Small intestine (tissue), 16 donors: Measurements from ENCODE around the gene IGSF9B. TPM values are rescaled to one million over a fixed set of nuclear protein-coding genes. Genes with fewer than 3 reads are reported as not detected.
A peak's percentile ranks its signal among the peaks of the same experiment; 100 is the strongest.
"Not testable (repeated sequence)": the region's sequence is repeated elsewhere in the genome, so short reads cannot be mapped to it uniquely, and the experiment has no call there.

Experiments used
- DNase-seq, 2 donors: peaks; one replicate each; pipeline versions ENCODE4 v3.0.0 to v3.0.0-alpha.2; 2013
- FAIRE-seq: peaks from 2 replicates; lab custom pipeline; 2012; peaks lifted over from hg19 to GRCh38; lab: Jason Lieb, UNC
- H3K27ac ChIP-seq, 3 donors: one replicate each; pipeline ENCODE4 v1.5.1; 2013; ENCODE audit warnings: low read length in 2 of 3, mild to moderate bottlenecking in 2 of 3, control low read depth in 1 of 3, inconsistent platforms in 1 of 3, low read depth in 1 of 3, moderate library complexity in 1 of 3
- H3K27me3 ChIP-seq, 3 donors: one replicate each; pipeline ENCODE4 v1.6.1; 2013; ENCODE audit warnings: low read length in 3 of 3, inconsistent platforms in 1 of 3; ENCODE audit not compliant: control insufficient read depth in 3 of 3, insufficient read depth in 3 of 3
- H3K36me3 ChIP-seq, 3 donors: one replicate each; pipeline ENCODE4 v1.6.1; 2013; ENCODE audit warnings: low read length in 3 of 3, inconsistent platforms in 1 of 3, low read depth in 1 of 3, mild to moderate bottlenecking in 1 of 3, moderate library complexity in 1 of 3; ENCODE audit not compliant: control insufficient read depth in 3 of 3, insufficient read depth in 2 of 3
- H3K4me1 ChIP-seq, 3 donors: one replicate each; pipeline ENCODE4 v1.6.1; 2013; ENCODE audit warnings: low read length in 2 of 3, inconsistent platforms in 1 of 3, low read depth in 1 of 3, mild to moderate bottlenecking in 1 of 3, moderate library complexity in 1 of 3; ENCODE audit not compliant: control insufficient read depth in 3 of 3, insufficient read depth in 2 of 3
- H3K4me3 ChIP-seq, 3 donors: one replicate each; pipeline ENCODE4 v1.5.1; 2013; ENCODE audit warnings: low read length in 3 of 3, control low read depth in 1 of 3, inconsistent platforms in 1 of 3, low read depth in 1 of 3, mild to moderate bottlenecking in 1 of 3, moderate library complexity in 1 of 3
- H3K9me3 ChIP-seq, 2 donors: one replicate each; pipeline ENCODE4 v1.6.1; 2013; ENCODE audit warnings: low read depth in 1 of 2, low read length in 1 of 2; ENCODE audit not compliant: control insufficient read depth in 2 of 2, insufficient read depth in 1 of 2
- WGBS, 3 donors: extraction: QIAGEN DNeasy Blood & Tissue Kit; methylation state at CpG; one replicate each; pipeline ENCODE4 v1.1.7; 2013; 5-methylcytosine and 5-hydroxymethylcytosine counted together
- long read RNA-seq, 10 donors: transcript quantifications; one replicate each; lab custom pipeline, GENCODE V29; 2026
- polyA plus RNA-seq, 4 donors: library from polyadenylated mRNA; stranded (reverse) in 3 of 4; unstranded in 1 of 4; fragments of 200-250 nt in 3 of 4; fragments of 120-200 nt in 1 of 4; gene quantifications; one replicate each; pipeline versions ENCODE4 v1.2.1 to v1.2.3, GENCODE V29; 2013
- donor health status: healthy with polysubstance abuse.
- donor health status: control.
- donor health status: control.
- donor health status: Bipolar disorder and iron deficiency.
- donor health status: healthy.

Gene IGSF9B, protein sequence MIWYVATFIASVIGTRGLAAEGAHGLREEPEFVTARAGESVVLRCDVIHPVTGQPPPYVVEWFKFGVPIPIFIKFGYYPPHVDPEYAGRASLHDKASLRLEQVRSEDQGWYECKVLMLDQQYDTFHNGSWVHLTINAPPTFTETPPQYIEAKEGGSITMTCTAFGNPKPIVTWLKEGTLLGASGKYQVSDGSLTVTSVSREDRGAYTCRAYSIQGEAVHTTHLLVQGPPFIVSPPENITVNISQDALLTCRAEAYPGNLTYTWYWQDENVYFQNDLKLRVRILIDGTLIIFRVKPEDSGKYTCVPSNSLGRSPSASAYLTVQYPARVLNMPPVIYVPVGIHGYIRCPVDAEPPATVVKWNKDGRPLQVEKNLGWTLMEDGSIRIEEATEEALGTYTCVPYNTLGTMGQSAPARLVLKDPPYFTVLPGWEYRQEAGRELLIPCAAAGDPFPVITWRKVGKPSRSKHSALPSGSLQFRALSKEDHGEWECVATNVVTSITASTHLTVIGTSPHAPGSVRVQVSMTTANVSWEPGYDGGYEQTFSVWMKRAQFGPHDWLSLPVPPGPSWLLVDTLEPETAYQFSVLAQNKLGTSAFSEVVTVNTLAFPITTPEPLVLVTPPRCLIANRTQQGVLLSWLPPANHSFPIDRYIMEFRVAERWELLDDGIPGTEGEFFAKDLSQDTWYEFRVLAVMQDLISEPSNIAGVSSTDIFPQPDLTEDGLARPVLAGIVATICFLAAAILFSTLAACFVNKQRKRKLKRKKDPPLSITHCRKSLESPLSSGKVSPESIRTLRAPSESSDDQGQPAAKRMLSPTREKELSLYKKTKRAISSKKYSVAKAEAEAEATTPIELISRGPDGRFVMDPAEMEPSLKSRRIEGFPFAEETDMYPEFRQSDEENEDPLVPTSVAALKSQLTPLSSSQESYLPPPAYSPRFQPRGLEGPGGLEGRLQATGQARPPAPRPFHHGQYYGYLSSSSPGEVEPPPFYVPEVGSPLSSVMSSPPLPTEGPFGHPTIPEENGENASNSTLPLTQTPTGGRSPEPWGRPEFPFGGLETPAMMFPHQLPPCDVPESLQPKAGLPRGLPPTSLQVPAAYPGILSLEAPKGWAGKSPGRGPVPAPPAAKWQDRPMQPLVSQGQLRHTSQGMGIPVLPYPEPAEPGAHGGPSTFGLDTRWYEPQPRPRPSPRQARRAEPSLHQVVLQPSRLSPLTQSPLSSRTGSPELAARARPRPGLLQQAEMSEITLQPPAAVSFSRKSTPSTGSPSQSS (N-terminal part only)
- polyA plus RNA-seq, result 1 to 10 TPM in 3 of 4 donors, not detected in 1; 1.4 to 2.3 (median 2.1) TPM
- long read RNA-seq, donor 1, result 0 reads
- long read RNA-seq, donor 2, result 0 reads
- long read RNA-seq, donor 3, partial matches to known transcripts, result 0 of 1 reads
- long read RNA-seq, donor 3, other reads (novel, unspliced or antisense), result 0 of 1 reads
- long read RNA-seq, donor 4, partial matches to known transcripts, result 0 of 1 reads
- long read RNA-seq, donor 4, other reads (novel, unspliced or antisense), result 0 of 1 reads
- long read RNA-seq, donor 5, result 0 reads
- long read RNA-seq, donor 6, result 0 reads
- long read RNA-seq, donor 7, result 0 reads
- long read RNA-seq, donor 8, result 0 reads
- long read RNA-seq, donor 9, result 0 reads
- long read RNA-seq, donor 10, partial matches to known transcripts, result 0 of 1 reads
- long read RNA-seq, donor 10, other reads (novel, unspliced or antisense), result 0 of 1 reads

DNA sequence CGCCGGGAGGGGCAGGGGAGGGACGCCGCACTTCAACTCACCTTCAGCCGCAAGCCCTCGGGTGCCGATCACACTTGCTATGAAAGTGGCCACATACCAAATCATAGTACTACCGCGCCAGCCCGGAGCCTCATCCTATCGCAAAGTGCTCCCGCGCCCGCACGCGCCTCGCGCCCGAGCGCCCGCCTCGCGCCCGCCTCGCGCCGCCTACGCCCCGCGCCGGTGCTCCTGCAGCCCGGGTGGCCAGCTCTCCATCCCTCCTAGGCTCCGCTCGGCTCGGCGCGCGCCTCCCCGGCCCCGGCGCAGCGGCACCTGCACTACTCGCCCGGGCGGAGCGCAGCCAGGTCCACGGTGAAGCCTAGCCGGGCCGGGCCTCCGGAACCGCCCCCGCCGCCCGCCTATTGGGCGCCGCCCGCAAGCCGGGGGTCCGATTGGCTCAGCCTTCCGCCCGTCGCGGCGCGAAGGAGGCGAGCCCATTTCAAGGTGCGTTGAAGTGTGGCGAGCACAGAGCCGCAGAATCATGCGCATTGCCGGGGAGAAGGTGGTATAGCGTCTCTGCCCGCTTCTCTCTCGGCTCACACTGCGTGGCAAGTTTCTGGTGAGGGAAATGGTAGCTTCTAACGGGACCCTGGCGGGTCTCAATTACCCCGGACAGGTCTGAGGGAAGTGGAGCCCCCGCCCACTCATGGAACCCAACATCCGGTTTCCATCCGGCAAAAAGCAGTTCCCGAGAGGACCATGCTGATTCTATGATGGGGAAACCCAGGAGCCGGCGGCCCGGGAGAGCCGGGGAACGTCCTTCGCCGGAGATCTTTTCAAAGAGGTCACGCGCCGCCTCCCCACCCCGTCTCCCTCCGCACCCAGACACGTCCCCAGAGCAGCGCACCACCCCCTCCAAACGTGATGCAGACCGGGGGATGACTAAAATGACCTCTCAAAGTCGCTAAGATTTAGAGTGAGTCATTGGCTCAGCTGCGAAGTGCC, at the start of gene IGSF9B:
TSS of gene IGSF9B (minus strand) at position 319 of the 984 bp plus-strand sequence. CDS start at position 105, 214 bp downstream.
- H3K27me3 ChIP-seq, result peaks cover 9 to 57% (median 21%) of the 10 kb centered on the region in 3 donors
- FAIRE-seq, result no peak
- H3K4me3 ChIP-seq, result peak within 1 kb of the TSS; percentile 50 to 68 (median 62)
- peaks cover 0 to 12% (median 0%) of the 10 kb centered on the region in 3 donors for H3K4me1 ChIP-seq
- H3K27ac ChIP-seq, result peak within 1 kb of the TSS in 2 of 3 donors; percentile 38 to 40
- no peaks in the 10 kb centered on the region for H3K9me3 ChIP-seq
- DNase-seq, result peak; percentile 78 to 95
- 1 to 2% (median 1%) methylated on average over 86 to 100 of the region's 100 CpGs for WGBS, 3 donors
- no peaks in the 10 kb centered on the region for H3K36me3 ChIP-seq

DNA sequence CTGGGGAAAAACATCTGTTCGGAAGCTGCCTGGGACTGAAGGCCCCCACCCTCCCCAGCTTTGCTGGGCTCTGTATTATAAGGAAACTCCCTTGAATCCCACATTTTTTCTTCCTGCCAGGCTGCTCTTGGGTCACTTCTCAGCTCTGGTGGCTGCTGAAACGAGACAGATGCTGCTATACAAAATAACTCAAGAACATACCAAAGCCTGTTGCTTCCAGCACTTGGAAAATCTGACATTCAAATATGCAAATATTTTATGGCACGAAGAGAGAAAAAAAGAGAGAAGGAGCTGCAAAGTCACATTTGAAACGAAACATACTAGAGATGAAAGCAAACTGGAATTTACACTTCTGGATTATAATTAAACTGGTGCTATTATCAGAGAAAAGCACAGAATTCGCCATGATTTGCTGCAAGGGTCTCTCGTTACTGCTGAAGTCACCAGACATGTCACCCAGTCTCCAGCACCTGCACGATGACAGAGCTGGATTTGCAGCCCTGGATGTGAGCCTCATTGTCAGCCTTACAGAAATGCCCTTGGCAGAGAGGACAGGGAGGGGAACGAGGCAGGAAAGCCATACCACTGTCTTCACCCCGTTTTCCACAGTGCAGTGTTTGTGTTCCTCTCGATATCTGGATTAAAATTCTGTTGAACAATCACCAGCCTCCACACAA, 47.9 kb upstream of the IGSF9B start:
- no peak for FAIRE-seq
- H3K27ac ChIP-seq, result no peak overlapping the region

DNA sequence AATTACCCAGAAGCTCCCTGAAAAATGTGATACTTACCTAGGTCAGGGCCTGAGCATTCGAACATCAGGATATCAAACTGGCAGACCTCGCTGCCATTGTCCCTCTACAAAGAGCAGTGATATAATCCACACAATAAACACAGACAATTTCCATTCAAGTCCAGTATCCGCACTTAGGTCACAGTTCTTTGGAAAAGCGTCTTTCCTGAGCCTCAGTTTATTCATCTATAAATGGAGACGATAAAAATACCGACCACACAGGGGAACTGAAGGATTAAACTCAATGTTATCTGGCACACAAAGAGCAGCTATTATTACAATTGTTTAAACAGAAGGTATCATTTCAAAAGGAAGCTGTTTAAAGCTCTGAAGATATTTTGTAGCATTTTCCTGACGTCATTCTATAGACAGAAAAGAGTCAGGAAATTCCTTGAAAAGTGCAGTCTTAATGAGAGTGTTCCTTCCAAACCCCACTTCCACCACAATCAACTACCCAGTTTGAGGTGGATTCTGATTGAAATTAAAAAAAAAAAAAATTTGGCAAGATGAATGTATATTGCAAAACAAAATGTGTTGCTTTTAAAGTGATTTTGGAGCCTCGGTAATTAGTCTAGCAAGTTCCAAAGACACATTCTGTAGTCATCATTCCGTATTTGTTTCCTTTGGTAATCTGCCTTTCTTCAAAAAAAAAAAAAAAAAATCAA, 47.2 kb upstream of the IGSF9B start:
- WGBS, 3 donors, result 55 to 80% (median 73%) methylated on average over 9 of the region's 9 CpGs
- H3K9me3 ChIP-seq, result no peaks in the 10 kb centered on the region
- no peak overlapping the region for H3K4me3 ChIP-seq
- DNase-seq (no peak), FAIRE-seq (no peak)
- H3K4me1 ChIP-seq, result no peaks in the 10 kb centered on the region
- no peaks in the 10 kb centered on the region for H3K36me3 ChIP-seq
- H3K27ac ChIP-seq, result no peak overlapping the region
- peaks cover 0 to 5% (median 0%) of the 10 kb centered on the region in 3 donors for H3K27me3 ChIP-seq

More for the DNA sequence above, 47.9 kb upstream of the IGSF9B start:
- DNase-seq, result no peak
- H3K36me3 ChIP-seq, result no peaks in the 10 kb centered on the region
- no peaks in the 10 kb centered on the region for H3K9me3 ChIP-seq
- 41 to 48% (median 41%) methylated on average over 10 of the region's 10 CpGs for WGBS, 3 donors
- H3K27me3 ChIP-seq, result peaks cover 0 to 5% (median 0%) of the 10 kb centered on the region in 3 donors
- no peak overlapping the region for H3K4me3 ChIP-seq
- H3K4me1 ChIP-seq, result no peaks in the 10 kb centered on the region

DNA sequence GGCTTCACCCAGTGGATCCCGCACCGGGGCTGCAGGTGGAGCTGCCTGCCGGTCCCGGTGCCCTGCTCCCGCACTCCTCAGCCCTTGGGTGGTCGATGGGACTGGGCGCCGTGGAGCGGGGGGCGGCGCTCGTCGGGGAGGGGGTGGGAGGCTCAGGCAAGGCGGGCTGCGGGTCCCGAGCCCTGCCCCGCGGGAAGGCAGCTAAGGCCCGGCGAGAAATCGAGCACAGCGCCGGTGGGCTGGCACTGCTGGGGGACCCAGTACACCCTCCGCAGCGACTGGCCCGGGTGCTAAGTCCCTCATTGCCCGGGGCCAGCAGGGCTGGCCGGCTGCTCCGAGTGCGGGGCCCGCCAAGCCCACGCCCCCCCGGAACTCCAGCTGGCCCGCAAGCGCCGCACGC, 46.1 kb upstream of the IGSF9B start:
- not testable (repeated sequence) for H3K27me3 ChIP-seq, H3K4me1 ChIP-seq, H3K9me3 ChIP-seq, H3K4me3 ChIP-seq, DNase-seq, H3K27ac ChIP-seq, FAIRE-seq, H3K36me3 ChIP-seq
- WGBS, 3 donors, result 93 to 95% (median 95%) methylated on average over 25 to 37 of the region's 37 CpGs

DNA sequence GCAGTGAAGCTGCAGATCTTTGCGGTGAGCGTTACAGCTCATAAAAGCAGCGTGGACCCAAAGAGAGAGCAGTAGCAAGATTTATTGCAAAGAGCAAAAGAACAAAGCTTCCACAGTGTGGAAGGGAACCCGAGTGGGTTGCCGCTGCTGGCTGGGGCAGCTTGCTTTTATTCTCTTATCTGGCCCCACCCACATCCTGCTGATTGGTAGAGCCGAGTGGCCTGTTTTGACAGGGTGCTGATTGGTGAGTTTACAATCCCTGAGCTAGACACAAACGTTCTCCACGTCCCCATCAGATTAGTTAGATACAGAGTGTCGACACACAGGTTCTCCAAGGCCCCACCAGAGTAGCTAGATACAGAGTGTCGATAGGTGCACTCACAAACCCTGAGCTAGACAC, 45.6 kb upstream of the IGSF9B start:
- not testable (repeated sequence) for DNase-seq, FAIRE-seq
- 58 to 72% (median 67%) methylated on average over 10 of the region's 10 CpGs for WGBS, 3 donors

DNA sequence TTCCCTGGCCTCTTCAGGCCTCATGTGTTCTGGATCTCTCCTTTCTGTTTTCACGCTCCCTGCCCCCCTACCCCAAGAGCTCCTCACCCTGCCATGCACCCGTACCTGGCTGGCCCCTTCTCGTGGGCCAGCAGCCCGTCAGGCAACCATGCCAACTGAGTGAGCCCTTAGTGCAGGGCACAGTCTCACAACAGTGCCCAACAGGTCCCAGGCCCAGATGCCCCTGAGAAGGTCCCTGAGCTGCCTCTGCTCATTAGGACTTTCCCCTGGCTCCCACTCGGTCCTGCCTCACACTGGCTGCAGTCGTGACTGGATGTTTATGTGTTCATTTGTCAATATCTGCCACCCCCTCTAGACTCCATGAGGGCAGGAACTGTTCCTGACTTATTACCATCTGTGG, 44.8 kb upstream of the IGSF9B start:
- DNase-seq, result no peak
- Histone ChIP-seq H3K27me3 (peaks cover 0 to 2% (median 0%) of the 10 kb centered on the region in 3 donors), H3K4me3 (no peak overlapping the region), H3K36me3 (no peaks in the 10 kb centered on the region), H3K9me3 (no peaks in the 10 kb centered on the region), H3K27ac (no peak overlapping the region), H3K4me1 (no peaks in the 10 kb centered on the region)
- WGBS, 3 donors, result 68 to 86% (median 86%) methylated on average over 6 of the region's 6 CpGs
- no peak for FAIRE-seq

More for the DNA sequence above, 45.6 kb upstream of the IGSF9B start:
- H3K4me1 ChIP-seq, H3K36me3 ChIP-seq, H3K27me3 ChIP-seq, H3K4me3 ChIP-seq, H3K27ac ChIP-seq, H3K9me3 ChIP-seq: not testable (repeated sequence)
